HT1080 (cell line): ENCODE results near the gene BCL10. TPM values are rescaled to one million over a fixed set of nuclear protein-coding genes. Genes with fewer than 3 reads are reported as not detected.

ENCODE experiments used
- DNase-seq: peaks from one replicate; pipeline ENCODE4 v3.0.0-alpha.2; 2015; ENCODE audit warnings: low read depth
- polyA plus RNA-seq, 2 experiments: library from polyadenylated mRNA; depleted of rRNA; stranded (reverse); fragments of >200 nt; gene quantifications; 2 replicates each; pipeline ENCODE4 v1.2.3, GENCODE V29; 2015
- total RNA-seq: library from RNA; depleted of rRNA; stranded (reverse); fragments of >200 nt; shearing (Covaris generic); gene quantifications from 2 replicates; pipeline ENCODE4 v1.2.3, GENCODE V29; 2014; rRNA removed

Gene BCL10
- 18.4 and 20.3 TPM in 2 replicates for total RNA-seq
- polyA plus RNA-seq (2015; cell fraction: cytosol; rRNA removed), result 32.0 and 39.0 TPM in 2 replicates
- polyA plus RNA-seq (2015; cell fraction: nucleus; rRNA removed), result 27.5 and 28.3 TPM in 2 replicates

GRCh38 chr1:85276215-85276977 is at the start of gene BCL10:
Gene BCL10, minus strand, starts transcription at chr1:85276632. Its CDS starts 280 bp downstream, at chr1:85276352.
- DNase-seq, result peak; percentile 99

- peak; percentile 54 for DNase-seq
These were observed 49.5 kb upstream of the BCL10 start for GRCh38 chr1:85325920-85326319.

- DNase-seq, result no peak
These were observed 47.3 kb upstream of the BCL10 start for GRCh38 chr1:85323770-85324169.

- DNase-seq, result peak; percentile 80
These were observed 46.2 kb upstream of the BCL10 start for GRCh38 chr1:85322655-85323054.

- peak; percentile 94 for DNase-seq
These were observed 45.0 kb upstream of the BCL10 start for GRCh38 chr1:85321237-85321964.

GRCh38 chr1:85320371-85321131 is 44.1 kb upstream of the BCL10 start:
- peak; percentile 81 for DNase-seq

GRCh38 chr1:85319931-85320330 is 43.5 kb upstream of the BCL10 start:
- no peak for DNase-seq

GRCh38 chr1:85319491-85319890 is 43.1 kb upstream of the BCL10 start:
- no peak for DNase-seq

- DNase-seq, result no peak
These were observed 41.8 kb upstream of the BCL10 start for GRCh38 chr1:85318217-85318616.

- no peak for DNase-seq
These were observed 41.1 kb upstream of the BCL10 start for GRCh38 chr1:85317560-85317959.

- DNase-seq, result no peak
These were observed 39.9 kb upstream of the BCL10 start for GRCh38 chr1:85316321-85316720.

GRCh38 chr1:85315789-85316188 is 39.4 kb upstream of the BCL10 start:
- no peak for DNase-seq

GRCh38 chr1:85314726-85315125 is 38.3 kb upstream of the BCL10 start:
- DNase-seq, result no peak

GRCh38 chr1:85313888-85314696 is 37.7 kb upstream of the BCL10 start:
- peak; percentile 91 for DNase-seq

GRCh38 chr1:85311818-85312217 is 35.4 kb upstream of the BCL10 start:
- DNase-seq, result no peak

- no peak for DNase-seq
These were observed 32.5 kb upstream of the BCL10 start for GRCh38 chr1:85308833-85309350.

GRCh38 chr1:85307987-85308832 is 31.8 kb upstream of the BCL10 start:
- DNase-seq, result peak; percentile 86

- DNase-seq, result no peak
These were observed 29.8 kb upstream of the BCL10 start for GRCh38 chr1:85306236-85306635.

GRCh38 chr1:85303440-85304162 is 27.2 kb upstream of the BCL10 start:
- peak; percentile 48 for DNase-seq
